BLaER1 (cell line): ENCODE measurements around the gene SLC19A1.

Source experiments
- H3K27ac ChIP-seq: shearing (Covaris generic); formaldehyde crosslinking; 2 replicates; pipeline ENCODE4 v1.8.1; 2022
- H3K27me3 ChIP-seq: shearing (Covaris generic); formaldehyde crosslinking; 2 replicates; pipeline ENCODE4 v1.8.1; 2022
- H3K36me3 ChIP-seq: shearing (Covaris generic); formaldehyde crosslinking; 2 replicates; pipeline ENCODE4 v1.8.1; 2022
- H3K4me1 ChIP-seq: shearing (Covaris generic); formaldehyde crosslinking; 2 replicates; pipeline ENCODE4 v1.8.1; 2022
- H3K4me2 ChIP-seq: shearing (Covaris generic); formaldehyde crosslinking; 2 replicates; pipeline ENCODE4 v1.8.1; 2022
- H3K4me3 ChIP-seq: shearing (Covaris generic); formaldehyde crosslinking; 2 replicates; pipeline ENCODE4 v1.8.1; 2022
- H3K9ac ChIP-seq: shearing (Covaris generic); formaldehyde crosslinking; 2 replicates; pipeline ENCODE4 v1.8.1; 2022
- H3K9me3 ChIP-seq: shearing (Covaris generic); formaldehyde crosslinking; 2 replicates; pipeline ENCODE4 v1.8.1; 2022
- H4K20me1 ChIP-seq: shearing (Covaris generic); formaldehyde crosslinking; 2 replicates; pipeline ENCODE4 v1.8.1; 2022
- Cebpa-rat ChIP-seq: shearing (Covaris generic); IDR thresholded peaks from 2 replicates; pipeline ENCODE4 v1.8.1; 2022

SLC19A1 gene

GRCh38 chr21:45522381-45522780 lies 19.9 kb downstream of the SLC19A1 start:
- peaks cover 10% of the 10 kb centered on the region for H3K4me1 ChIP-seq
- peaks cover 89% of the 10 kb centered on the region for H3K36me3 ChIP-seq
- no peaks in the 10 kb centered on the region for H4K20me1 ChIP-seq
- no peaks in the 10 kb centered on the region for H3K27me3 ChIP-seq
- no peak overlapping the region for H3K4me2 ChIP-seq
- no peak overlapping the region for H3K9ac ChIP-seq
- no peak overlapping the region for H3K27ac ChIP-seq
- TF ChIP-seq Cebpa-rat: no peak
- peaks cover 62% of the 10 kb centered on the region for H3K9me3 ChIP-seq
- no peak overlapping the region for H3K4me3 ChIP-seq

- no peak overlapping the region for H3K27ac ChIP-seq
- no peak overlapping the region for H3K4me2 ChIP-seq
- TF ChIP-seq Cebpa-rat: no peak
- peaks cover 62% of the 10 kb centered on the region for H3K9me3 ChIP-seq
- no peak overlapping the region for H3K4me3 ChIP-seq
- peaks cover 90% of the 10 kb centered on the region for H3K36me3 ChIP-seq
- H4K20me1 ChIP-seq: no peaks in the 10 kb centered on the region
- no peak overlapping the region for H3K9ac ChIP-seq
- H3K27me3 ChIP-seq: no peaks in the 10 kb centered on the region
- peaks cover 21% of the 10 kb centered on the region for H3K4me1 ChIP-seq
Observed at GRCh38 chr21:45521241-45521640, 21.0 kb downstream of the SLC19A1 start.

GRCh38 chr21:45519182-45519581 lies 23.1 kb downstream of the SLC19A1 start:
- Histone ChIP-seq H3K36me3 (peaks cover 94% of the 10 kb centered on the region), H3K27ac (no peak overlapping the region), H3K4me3 (0 out of 2 replicates have a peak overlapping the region, but pooled peaks have one; percentile 19), H3K27me3 (no peaks in the 10 kb centered on the region), H3K9me3 (peaks cover 62% of the 10 kb centered on the region), H3K9ac (no peak overlapping the region), H3K4me1 (peaks cover 26% of the 10 kb centered on the region), H4K20me1 (peaks cover 3% of the 10 kb centered on the region; the same call in 1 of the 2 replicates), H3K4me2 (no peak overlapping the region)
- no peak for TF ChIP-seq Cebpa-rat

GRCh38 chr21:45518742-45519141 lies 23.5 kb downstream of the SLC19A1 start:
- H4K20me1 ChIP-seq: peaks cover 8% of the 10 kb centered on the region; the same call in 1 of the 2 replicates
- peaks cover 31% of the 10 kb centered on the region for H3K4me1 ChIP-seq
- no peak overlapping the region for H3K4me3 ChIP-seq
- H3K9ac ChIP-seq: no peak overlapping the region
- H3K27me3 ChIP-seq: no peaks in the 10 kb centered on the region
- no peak overlapping the region for H3K27ac ChIP-seq
- peaks cover 95% of the 10 kb centered on the region for H3K36me3 ChIP-seq
- peaks cover 61% of the 10 kb centered on the region for H3K9me3 ChIP-seq
- TF ChIP-seq Cebpa-rat: no peak
- no peak overlapping the region for H3K4me2 ChIP-seq

- Histone ChIP-seq H3K4me3 (no peak overlapping the region), H3K36me3 (peaks cover 95% of the 10 kb centered on the region), H3K9me3 (peaks cover 48% of the 10 kb centered on the region), H3K4me1 (peaks cover 44% of the 10 kb centered on the region), H3K4me2 (peak overlapping the region; percentile 52), H3K27ac (peak overlapping the region; percentile 82), H3K9ac (peak overlapping the region; percentile 48; the same call in 1 of the 2 replicates), H4K20me1 (peaks cover 19% of the 10 kb centered on the region), H3K27me3 (no peaks in the 10 kb centered on the region)
- TF ChIP-seq Cebpa-rat: peak; percentile 62; the same call in 1 of the 2 replicates
Observed at GRCh38 chr21:45517249-45518065, 24.8 kb downstream of the SLC19A1 start.

GRCh38 chr21:45516671-45517151 lies 25.5 kb downstream of the SLC19A1 start:
- H3K9me3 ChIP-seq: peaks cover 40% of the 10 kb centered on the region
- no peak overlapping the region for H3K4me3 ChIP-seq
- H3K27ac ChIP-seq: peak overlapping the region; percentile 82
- H4K20me1 ChIP-seq: peaks cover 26% of the 10 kb centered on the region
- H3K27me3 ChIP-seq: no peaks in the 10 kb centered on the region
- peaks cover 51% of the 10 kb centered on the region for H3K4me1 ChIP-seq
- H3K36me3 ChIP-seq: peaks cover 95% of the 10 kb centered on the region
- no peak for TF ChIP-seq Cebpa-rat
- H3K9ac ChIP-seq: peak overlapping the region; percentile 48; the same call in 1 of the 2 replicates
- H3K4me2 ChIP-seq: peak overlapping the region; percentile 52

GRCh38 chr21:45516071-45516670 lies 26.1 kb downstream of the SLC19A1 start:
- no peak for TF ChIP-seq Cebpa-rat
- Histone ChIP-seq H3K27me3 (no peaks in the 10 kb centered on the region), H4K20me1 (peaks cover 31% of the 10 kb centered on the region), H3K27ac (peak overlapping the region; percentile 82; the same call in 1 of the 2 replicates), H3K9me3 (peaks cover 35% of the 10 kb centered on the region), H3K4me2 (peak overlapping the region; percentile 52; the same call in 1 of the 2 replicates), H3K4me1 (peaks cover 53% of the 10 kb centered on the region), H3K9ac (peak overlapping the region; percentile 48; the same call in 1 of the 2 replicates), H3K36me3 (peaks cover 93% of the 10 kb centered on the region), H3K4me3 (no peak overlapping the region)

GRCh38 chr21:45515241-45516061 lies 26.8 kb downstream of the SLC19A1 start:
- peaks cover 28% of the 10 kb centered on the region for H3K9me3 ChIP-seq
- peaks cover 53% of the 10 kb centered on the region for H3K4me1 ChIP-seq
- peak overlapping the region; percentile 18; the same call in 1 of the 2 replicates for H3K27ac ChIP-seq
- H3K4me3 ChIP-seq: no peak overlapping the region
- no peak overlapping the region for H3K4me2 ChIP-seq
- no peaks in the 10 kb centered on the region for H3K27me3 ChIP-seq
- H4K20me1 ChIP-seq: peaks cover 31% of the 10 kb centered on the region
- H3K9ac ChIP-seq: no peak overlapping the region
- no peak for TF ChIP-seq Cebpa-rat
- H3K36me3 ChIP-seq: peaks cover 86% of the 10 kb centered on the region

GRCh38 chr21:45514311-45515021 lies 27.8 kb downstream of the SLC19A1 start:
- H3K36me3 ChIP-seq: peaks cover 76% of the 10 kb centered on the region
- peaks cover 18% of the 10 kb centered on the region for H3K9me3 ChIP-seq
- peaks cover 53% of the 10 kb centered on the region for H3K4me1 ChIP-seq
- H3K27me3 ChIP-seq: no peaks in the 10 kb centered on the region
- H3K4me3 ChIP-seq: no peak overlapping the region
- H3K9ac ChIP-seq: no peak overlapping the region
- peaks cover 31% of the 10 kb centered on the region for H4K20me1 ChIP-seq
- TF ChIP-seq Cebpa-rat: no peak
- H3K4me2 ChIP-seq: no peak overlapping the region
- H3K27ac ChIP-seq: peak overlapping the region; percentile 35; the same call in 1 of the 2 replicates
